H1 (cell line): ENCODE data around the gene HECTD1. TPM values are rescaled to one million over a fixed set of nuclear protein-coding genes. Genes with fewer than 3 reads are reported as not detected.
"Not testable (repeated sequence)": the region's sequence is repeated elsewhere in the genome, so short reads cannot be mapped to it uniquely, and the experiment has no call there.

ENCODE experiments used
- CTCF ChIA-PET: fragments of 300-600 bp; sonication (Branson Sonifier 250); formaldehyde crosslinking; loops from one replicate; lab custom pipeline; 2021; ENCODE audit not compliant: partially characterized antibody; lab: Charles Lee
- POLR2A ChIA-PET: fragments of 300-600 bp; sonication (Branson Sonifier 250); formaldehyde crosslinking; loops from one replicate; lab custom pipeline; 2021; ENCODE audit warnings: inconsistent platforms; ENCODE audit not compliant: partially characterized antibody; lab: Charles Lee
- DNase-seq, 2 experiments: peaks; one replicate each; pipeline versions ENCODE4 v3.0.0 to v3.0.0-alpha.2; 2010 to 2022; ENCODE audit warnings: low spot score in 2 of 2, low read depth in 1 of 2, mixed read lengths in 1 of 2
- FAIRE-seq: peaks from 2 replicates; lab custom pipeline; 2011; peaks lifted over from hg19 to GRCh38; lab: Jason Lieb, UNC
- H2AFZ ChIP-seq: 2 replicates; pipeline ENCODE4 v1.8.1; 2012; ENCODE audit warnings: low read length, inconsistent platforms
- H2AK5ac ChIP-seq: 2 replicates; pipeline ENCODE4 v1.6.1; 2013; ENCODE audit warnings: low read depth, low read length
- H2BK120ac ChIP-seq: replicated peaks from 2 replicates; pipeline ENCODE3; 2013; ENCODE audit warnings: low read depth, low read length, inconsistent platforms
- H2BK12ac ChIP-seq: 2 replicates; pipeline ENCODE4 v1.6.1; 2013; ENCODE audit warnings: low read depth, low read length
- H2BK15ac ChIP-seq: 2 replicates; pipeline ENCODE4 v1.6.1; 2013; ENCODE audit warnings: low read length
- H2BK20ac ChIP-seq: 2 replicates; pipeline ENCODE4 v1.6.1; 2013; ENCODE audit warnings: low read length
- H2BK5ac ChIP-seq: 2 replicates; pipeline ENCODE4 v1.6.1; 2013; ENCODE audit warnings: low read depth, low read length
- H3K14ac ChIP-seq: 2 replicates; pipeline ENCODE4 v1.6.1; 2013; ENCODE audit warnings: inconsistent platforms; ENCODE audit not compliant: insufficient read length
- H3K18ac ChIP-seq: 2 replicates; pipeline ENCODE4 v1.6.1; 2013; ENCODE audit warnings: low read length; ENCODE audit errors: extremely low read depth
- H3K23ac ChIP-seq: 2 replicates; pipeline ENCODE4 v1.6.1; 2013; ENCODE audit warnings: inconsistent platforms; ENCODE audit not compliant: insufficient read length
- H3K23me2 ChIP-seq: 2 replicates; pipeline ENCODE4 v1.6.1; 2013; ENCODE audit warnings: low read depth, low read length
- H3K27ac ChIP-seq: 2 replicates; pipeline ENCODE4 v1.6.1; 2011; ENCODE audit warnings: low read depth, low read length, inconsistent platforms
- H3K27me3 ChIP-seq, 4 experiments: replicated peaks in 1 of 4; 1 replicate in 1 of 4; 2 replicates in 3 of 4; pipeline versions ENCODE4 v1.6.1 to v1.8.1; 2011 to 2013; ENCODE audit warnings: low read length in 3 of 4, mild to moderate bottlenecking in 3 of 4, inconsistent platforms in 2 of 4, mixed read lengths in 2 of 4, moderate library complexity in 1 of 4; ENCODE audit not compliant: control insufficient read depth in 3 of 4, insufficient read depth in 3 of 4; ENCODE audit errors: extremely low read depth in 1 of 4
- H3K36me3 ChIP-seq, 4 experiments: 2 replicates each; pipeline versions ENCODE4 v1.6.1 to v1.8.1; 2011 to 2013; ENCODE audit warnings: mild to moderate bottlenecking in 4 of 4, low read length in 3 of 4, moderate library complexity in 2 of 4, control low read depth in 1 of 4, inconsistent platforms in 1 of 4; ENCODE audit not compliant: insufficient read depth in 4 of 4, control insufficient read depth in 2 of 4
- H3K4ac ChIP-seq: replicated peaks from 2 replicates; pipeline ENCODE3; 2013; ENCODE audit warnings: low read length, low read depth, mixed read lengths, inconsistent platforms; ENCODE audit not compliant: insufficient read length
- H3K4me1 ChIP-seq, 4 experiments: replicated peaks in 1 of 4; 1 replicate in 1 of 4; 2 replicates in 3 of 4; pipeline versions ENCODE4 v1.6.1 to v1.8.1; 2011 to 2013; ENCODE audit warnings: low read length in 3 of 4, inconsistent platforms in 2 of 4, mixed read lengths in 1 of 4; ENCODE audit not compliant: insufficient read depth in 4 of 4, control insufficient read depth in 3 of 4
- H3K4me2 ChIP-seq, 2 experiments: 2 replicates each; pipeline versions ENCODE4 v1.6.1 to v1.8.1; 2011 to 2013; ENCODE audit warnings: low read depth in 2 of 2, low read length in 2 of 2, control low read depth in 1 of 2, inconsistent platforms in 1 of 2, mild to moderate bottlenecking in 1 of 2; ENCODE audit not compliant: insufficient read depth in 1 of 2
- H3K4me3 ChIP-seq, 4 experiments: fragments of 200-600, 300-600 bp in 1 of 4; sonication (generic), shearing (Covaris generic), sonication (Bioruptor Twin) in 1 of 4; 2 replicates each; pipeline versions ENCODE4 v1.5.1 to v1.8.1; 2011 to 2016; ENCODE audit warnings: low read length in 4 of 4, low read depth in 3 of 4, control low read depth in 2 of 4, inconsistent platforms in 2 of 4, mild to moderate bottlenecking in 2 of 4, mixed read lengths in 1 of 4, moderate library complexity in 1 of 4; ENCODE audit not compliant: insufficient read depth in 2 of 4; ENCODE audit errors: extremely low read depth in 1 of 4
- H3K56ac ChIP-seq: replicated peaks from 2 replicates; pipeline ENCODE3; 2013; ENCODE audit warnings: low read depth, mild to moderate bottlenecking, mixed read lengths, low read length, inconsistent platforms; ENCODE audit not compliant: insufficient read length
- H3K79me1 ChIP-seq: 2 replicates; pipeline ENCODE4 v1.6.1; 2013; ENCODE audit warnings: low read depth, low read length, control low read depth
- H3K79me2 ChIP-seq, 2 experiments: 2 replicates each; pipeline versions ENCODE4 v1.6.1 to v1.8.1; 2012 to 2013; ENCODE audit warnings: low read length in 2 of 2, mild to moderate bottlenecking in 2 of 2, inconsistent platforms in 1 of 2; ENCODE audit not compliant: insufficient read depth in 2 of 2, control insufficient read depth in 1 of 2
- H3K9ac ChIP-seq, 4 experiments: replicated peaks in 1 of 4; 1 replicate in 1 of 4; 2 replicates in 3 of 4; pipeline versions ENCODE4 v1.6.1 to v1.8.1; 2011 to 2013; ENCODE audit warnings: low read depth in 3 of 4, low read length in 3 of 4, control low read depth in 2 of 4, mild to moderate bottlenecking in 2 of 4, moderate library complexity in 2 of 4, inconsistent platforms in 1 of 4; ENCODE audit errors: extremely low read depth in 1 of 4
- H3K9me3 ChIP-seq, 2 experiments: 2 replicates each; pipeline versions ENCODE4 v1.6.1 to v1.8.1; 2012 to 2013; ENCODE audit warnings: mild to moderate bottlenecking in 2 of 2, moderate library complexity in 2 of 2, control low read depth in 1 of 2, inconsistent platforms in 1 of 2, low read depth in 1 of 2, low read length in 1 of 2, mixed read lengths in 1 of 2; ENCODE audit not compliant: insufficient read depth in 2 of 2
- H4K20me1 ChIP-seq, 2 experiments: replicated peaks in 1 of 2; 2 replicates each; pipeline versions ENCODE3 to v1.8.1; 2011 to 2013; ENCODE audit warnings: inconsistent platforms in 2 of 2, low read length in 2 of 2, mild to moderate bottlenecking in 1 of 2; ENCODE audit not compliant: insufficient read depth in 2 of 2, control insufficient read depth in 1 of 2
- H4K5ac ChIP-seq: 2 replicates; pipeline ENCODE4 v1.6.1; 2013; ENCODE audit warnings: low read length, low read depth, mixed read lengths, inconsistent platforms; ENCODE audit not compliant: insufficient read length
- H4K8ac ChIP-seq: 2 replicates; pipeline ENCODE4 v1.8.0; 2013; ENCODE audit warnings: mild to moderate bottlenecking, moderate library complexity, low read length, inconsistent platforms; ENCODE audit not compliant: insufficient read depth; ENCODE audit errors: extremely low read depth
- H4K91ac ChIP-seq: replicated peaks from 2 replicates; pipeline ENCODE3; 2013; ENCODE audit warnings: low read length, mixed read lengths, inconsistent platforms; ENCODE audit not compliant: insufficient read length
- WGBS, 2 experiments: shearing (Covaris generic) in 1 of 2; methylation state at CpG; one replicate each; pipeline versions ENCODE4 v1.1.6 to v1.1.7; 2013 to 2015; ENCODE audit warnings: low lambda C conversion rate in 2 of 2, mixed read lengths in 2 of 2, inconsistent platforms in 1 of 2, low coverage in 1 of 2, missing lambda C conversion rate in 1 of 2; ENCODE audit not compliant: insufficient replicate concordance in 2 of 2, insufficient coverage in 1 of 2, insufficient read length in 1 of 2; ENCODE audit errors: extremely low coverage in 1 of 2, missing lambda C conversion rate in 1 of 2; 5-methylcytosine and 5-hydroxymethylcytosine counted together
- polyA plus RNA-seq, 7 experiments: library from polyadenylated mRNA; depleted of rRNA in 3 of 7; stranded (reverse) in 5 of 7; unstranded in 2 of 7; fragments of >200 nt in 5 of 7; fragments of 200-250 nt in 2 of 7; gene quantifications; 1 replicate in 5 of 7; 2 replicates in 1 of 7; 4 replicates in 1 of 7; pipeline versions ENCODE4 v1.2.1 to v1.2.3, GENCODE V29; 2011 to 2013; ENCODE audit warnings: missing spikeins in 2 of 7, mixed read lengths in 2 of 7
- total RNA-seq: library from RNA; stranded (reverse); fragmentation: NEBNext Ultra II Directional; extraction: Animal tissue kit (Norgen Biotek cat#: 25700); gene quantifications from 2 replicates; pipeline ENCODE4 v1.2.1, GENCODE V29; 2021

The HECTD1 gene
- total and polyA plus RNA-seq, 2 of the 8 experiments (the other 6 are each of a cell fraction or from before 2014, with no cell fraction given): 44.7 to 105 TPM

- H4K20me1 ChIP-seq: not testable (repeated sequence)
Observed at GRCh38 chr14:31192544-31192943, 15.0 kb downstream of the HECTD1 start.

More at GRCh38 chr14:31192544-31192943, 15.0 kb downstream of the HECTD1 start:
- DNase-seq, H3K4ac ChIP-seq, H3K27me3 ChIP-seq, H3K4me3 ChIP-seq, H2BK5ac ChIP-seq, H3K4me1 ChIP-seq, POLR2A ChIA-PET, H3K9ac ChIP-seq, H3K36me3 ChIP-seq, H3K23ac ChIP-seq, H3K4me2 ChIP-seq, H3K18ac ChIP-seq, FAIRE-seq, H4K91ac ChIP-seq, H3K79me1 ChIP-seq, H3K27ac ChIP-seq, H2AFZ ChIP-seq, H3K23me2 ChIP-seq, H4K5ac ChIP-seq, H4K8ac ChIP-seq, H2AK5ac ChIP-seq, CTCF ChIA-PET, H3K9me3 ChIP-seq, H2BK120ac ChIP-seq, H3K14ac ChIP-seq, H3K56ac ChIP-seq, H2BK20ac ChIP-seq, H2BK12ac ChIP-seq, H2BK15ac ChIP-seq: not testable (repeated sequence)
- 84% methylated on average over 8 of the region's 8 CpGs; no CpG with 5 or more reads in 1 of the 2 experiments for WGBS, 2 experiments
- peaks cover 0 to 66% of the 10 kb centered on the region in 2 experiments; a peak in 2 of 4 replicates for H3K79me2 ChIP-seq
